Esophagus muscularis mucosa (tissue), 4 donors: Measurements from ENCODE around the gene PPP2R5C.
"Not testable (repeated sequence)": the region's sequence is repeated elsewhere in the genome, so short reads cannot be mapped to it uniquely, and the experiment has no call there.

Experiments used
- CTCF ChIP-seq, 3 experiments: fragments of 200-600 bp in 2 of 3; fragments of 450-650 bp in 1 of 3; sonication (generic) in 2 of 3; IDR thresholded peaks; one replicate each; pipeline ENCODE4 v1.5.1; 2017 to 2019; ENCODE audit warnings: antibody characterized with exemption in 3 of 3, mild to moderate bottlenecking in 2 of 3, moderate library complexity in 1 of 3
- EP300 ChIP-seq: sonication (generic); formaldehyde crosslinking; IDR thresholded peaks from one replicate; pipeline ENCODE4 v1.6.1; 2017; ENCODE audit warnings: antibody characterized with exemption
- POLR2AphosphoS5 ChIP-seq, 2 donors: sonication (generic); formaldehyde crosslinking; IDR thresholded peaks; one replicate each; pipeline ENCODE4 v1.6.1; 2017; ENCODE audit warnings: antibody characterized with exemption in 2 of 2

- not testable (repeated sequence) for TF ChIP-seq CTCF (IDR thresholded peaks at IDR 0.05); EP300; POLR2AphosphoS5 (IDR thresholded peaks at IDR 0.05)
Measured at GRCh38 chr14:101749756-101750155, 11.8 kb upstream of the PPP2R5C start.
